Measurements from ENCODE around the gene CASP8AP2. TPM values are rescaled to one million over a fixed set of nuclear protein-coding genes. Genes with fewer than 3 reads are reported as not detected.
"Not testable (repeated sequence)": the region's sequence is repeated elsewhere in the genome, so short reads cannot be mapped to it uniquely, and the experiment has no call there.

Gene CASP8AP2
- total RNA-seq, 1 experiment from 2014 or later = 11.5 TPM

GRCh38 chr6:89892577-89892976 is 62.9 kb downstream of the CASP8AP2 start:
- TF ChIP-seq CTCF (IDR thresholded peaks at IDR 0.05; ENCODE audit: unreplicated experiment) = peak; percentile 9
- peaks cover 25% of the 10 kb centered on the region for H3K27me3 Mint-ChIP-seq (ENCODE audit: insufficient read depth, unreplicated experiment)
- CTCF ChIA-PET = interaction anchor here (0.7 to 0.8 kb wide), 2 partner anchors 10 to 183 kb away, joined by 3 to 6 read pairs; no protein-coding TSS in a partner anchor
- POLR2A ChIA-PET; DNase-seq (ENCODE audit: unreplicated experiment); H3K36me3 Mint-ChIP-seq (ENCODE audit: insufficient read depth, unreplicated experiment); H3K9me3 Mint-ChIP-seq (ENCODE audit: unreplicated experiment); BruUV-seq (replicated peaks); H3K27ac Mint-ChIP-seq (ENCODE audit: low read depth, unreplicated experiment); H3K4me3 Mint-ChIP-seq (ENCODE audit: unreplicated experiment); intact Hi-C loops (cut with micrococcal nuclease); H3K4me1 Mint-ChIP-seq (ENCODE audit: insufficient read depth, unreplicated experiment): not testable (repeated sequence)

GRCh38 chr6:89894169-89894568 is 64.5 kb downstream of the CASP8AP2 start, which contains the start of gene GJA10:
Gene GJA10 (plus strand): TSS chr6:89894469. CDS start chr6:89894469, 0 bp downstream.
- CTCF ChIA-PET = no interaction called here
- Mint-ChIP-seq H3K27ac (ENCODE audit: low read depth, unreplicated experiment) (no peak within 1 kb of the TSS), H3K27me3 (ENCODE audit: insufficient read depth, unreplicated experiment) (peaks cover 25% of the 10 kb centered on the region), H3K9me3 (ENCODE audit: unreplicated experiment) (no peaks in the 10 kb centered on the region), H3K4me3 (ENCODE audit: unreplicated experiment) (no peak within 1 kb of the TSS), H3K36me3 (ENCODE audit: insufficient read depth, unreplicated experiment) (no peaks in the 10 kb centered on the region), H3K4me1 (ENCODE audit: insufficient read depth, unreplicated experiment) (no peaks in the 10 kb centered on the region)
- no TSS peak for BruUV-seq (replicated peaks)
- no peak for TF ChIP-seq CTCF (IDR thresholded peaks at IDR 0.05; ENCODE audit: unreplicated experiment)
- intact Hi-C loops (cut with micrococcal nuclease) = no loop called here
- DNase-seq (ENCODE audit: unreplicated experiment) = no peak
- POLR2A ChIA-PET = no interaction called here

GRCh38 chr6:89895276-89895874 is 65.7 kb downstream of the CASP8AP2 start:
- no peak for TF ChIP-seq CTCF (IDR thresholded peaks at IDR 0.05; ENCODE audit: unreplicated experiment)
- BruUV-seq (replicated peaks) = no TSS peak
- intact Hi-C loops (cut with micrococcal nuclease) = no loop called here
- no peaks in the 10 kb centered on the region for H3K4me1 Mint-ChIP-seq (ENCODE audit: insufficient read depth, unreplicated experiment)
- peak; percentile 65 for DNase-seq (ENCODE audit: unreplicated experiment)
- H3K36me3 Mint-ChIP-seq (ENCODE audit: insufficient read depth, unreplicated experiment) = no peaks in the 10 kb centered on the region
- ChIA-PET POLR2A (no interaction called here), CTCF (interaction anchor here (0.5 to 0.8 kb wide), 3 partner anchors 34 to 595 kb away, joined by 3 read pairs; no protein-coding TSS in a partner anchor)
- H3K4me3 Mint-ChIP-seq (ENCODE audit: unreplicated experiment) = no peak overlapping the region
- H3K9me3 Mint-ChIP-seq (ENCODE audit: unreplicated experiment) = no peaks in the 10 kb centered on the region
- H3K27ac Mint-ChIP-seq (ENCODE audit: low read depth, unreplicated experiment) = no peak overlapping the region
- H3K27me3 Mint-ChIP-seq (ENCODE audit: insufficient read depth, unreplicated experiment) = peaks cover 18% of the 10 kb centered on the region

GRCh38 chr6:89910001-89910901 is 80.6 kb downstream of the CASP8AP2 start:
- H3K4me1 Mint-ChIP-seq (ENCODE audit: insufficient read depth, unreplicated experiment); H3K36me3 Mint-ChIP-seq (ENCODE audit: insufficient read depth, unreplicated experiment); intact Hi-C loops (cut with micrococcal nuclease); BruUV-seq (replicated peaks); H3K4me3 Mint-ChIP-seq (ENCODE audit: unreplicated experiment); H3K27me3 Mint-ChIP-seq (ENCODE audit: insufficient read depth, unreplicated experiment); CTCF ChIA-PET; H3K27ac Mint-ChIP-seq (ENCODE audit: low read depth, unreplicated experiment); H3K9me3 Mint-ChIP-seq (ENCODE audit: unreplicated experiment); DNase-seq (ENCODE audit: unreplicated experiment): not testable (repeated sequence)
- POLR2A ChIA-PET = interaction anchor here (0.7 kb wide), 1 partner anchor 950 kb away, joined by 3 read pairs; no protein-coding TSS in a partner anchor
